GM10248 (cell line): ENCODE results near the gene VENTX.

Experiments used
- CTCF ChIA-PET: fragments of 300-600 bp; sonication (Branson Sonifier 250); formaldehyde crosslinking; extraction: SDS; loops from one replicate; lab custom pipeline; 2021; ENCODE audit warnings: antibody characterized with exemption; lab: Yijun Ruan, JAX
- POLR2A ChIA-PET: fragments of 350-650 bp; sonication (Branson Sonifier 250); formaldehyde crosslinking; extraction: SDS; loops from one replicate; lab custom pipeline; 2020; ENCODE audit warnings: antibody characterized with exemption; lab: Yijun Ruan, JAX
- DNase-seq: peaks from one replicate; pipeline ENCODE4 v3.0.0; 2012; ENCODE audit errors: extremely low spot score
- CTCF ChIP-seq: IDR thresholded peaks from 2 replicates; pipeline ENCODE4 v1.5.1; 2012; ENCODE audit warnings: mild to moderate bottlenecking, low read depth; ENCODE audit errors: extremely low read depth, missing control alignments, control extremely low read depth

The VENTX gene

GRCh38 chr10:133242611-133243356, 5.1 kb downstream of the VENTX start:
- POLR2A ChIA-PET, result no interaction called here
- DNase-seq, result no peak
- no peak for TF ChIP-seq CTCF
- CTCF ChIA-PET, result no interaction called here

- ChIA-PET POLR2A (no interaction called here), CTCF (no interaction called here)
- DNase-seq, result no peak
- no peak for TF ChIP-seq CTCF
These were observed 5.9 kb downstream of the VENTX start for GRCh38 chr10:133243593-133243992.

- ChIA-PET CTCF (interaction anchor here (1.7 kb wide), 1 partner anchor 12 kb away, joined by 4 read pairs; no protein-coding TSS in a partner anchor), POLR2A (no interaction called here)
- DNase-seq, result no peak
- no peak for TF ChIP-seq CTCF
These were observed 8.0 kb downstream of the VENTX start for GRCh38 chr10:133245439-133246235.

- no peak for DNase-seq
- ChIA-PET CTCF (interaction anchor here (1.2 to 1.7 kb wide), 4 partner anchors 11 to 110 kb away, joined by 3 to 5 read pairs (median 4); no protein-coding TSS in a partner anchor), POLR2A (interaction anchor here (0.7 kb wide), 1 partner anchor 21 kb away, joined by 15 read pairs; no protein-coding TSS in a partner anchor)
- TF ChIP-seq CTCF, result no peak
These were observed 8.6 kb downstream of the VENTX start for GRCh38 chr10:133246236-133246626.

GRCh38 chr10:133247681-133248333, 10.2 kb downstream of the VENTX start:
- CTCF ChIA-PET, result interaction anchor here (1.2 to 1.7 kb wide), 4 partner anchors 10 to 108 kb away, joined by 3 to 5 read pairs (median 4); no protein-coding TSS in a partner anchor
- DNase-seq, result no peak
- POLR2A ChIA-PET, result no interaction called here
- TF ChIP-seq CTCF, result no peak

GRCh38 chr10:133248334-133248715, 10.7 kb downstream of the VENTX start:
- ChIA-PET POLR2A (no interaction called here), CTCF (interaction anchor here (1.5 kb wide), 1 partner anchor 81 kb away, joined by 3 read pairs; no protein-coding TSS in a partner anchor)
- no peak for DNase-seq
- no peak for TF ChIP-seq CTCF
